ENCODE measurements around the gene DPYD. TPM values are rescaled to one million over a fixed set of nuclear protein-coding genes. Genes with fewer than 3 reads are reported as not detected.

DPYD gene
- total and polyA plus RNA-seq, 9 donors: 17.2 to 45.9 (median 38.7) TPM

- no peaks in the 10 kb centered on the region for H3K4me1 ChIP-seq (ENCODE audit: insufficient read depth)
- no peaks in the 10 kb centered on the region for H3K27me3 ChIP-seq
- no peak overlapping the region for H3K4me3 ChIP-seq
- no peak for DNase-seq
- intact Hi-C loops (cut with DNase I): no loop called here
- H3K9me3 ChIP-seq: no peaks in the 10 kb centered on the region
- TF ChIP-seq EP300 (IDR thresholded peaks at IDR 0.05): no peak
- no peak for TF ChIP-seq CTCF (IDR thresholded peaks at IDR 0.05)
- TF ChIP-seq POLR2A (IDR thresholded peaks at IDR 0.05): no peak
- H3K27ac ChIP-seq: no peak overlapping the region
- 93 to 97% (median 96%) methylated on average over 1 of the region's 1 CpG for WGBS, 3 donors
- no peaks in the 10 kb centered on the region for H3K36me3 ChIP-seq
These were observed 106.7 kb downstream of the DPYD start for GRCh38 chr1:97814121-97814520.

- no peaks in the 10 kb centered on the region for H3K4me1 ChIP-seq (ENCODE audit: insufficient read depth)
- DNase-seq: no peak
- H3K36me3 ChIP-seq: no peaks in the 10 kb centered on the region
- H3K4me3 ChIP-seq: no peak overlapping the region
- no peaks in the 10 kb centered on the region for H3K9me3 ChIP-seq
- TF ChIP-seq CTCF (IDR thresholded peaks at IDR 0.05): no peak
- no peak for TF ChIP-seq EP300 (IDR thresholded peaks at IDR 0.05)
- TF ChIP-seq POLR2A (IDR thresholded peaks at IDR 0.05): no peak
- no peaks in the 10 kb centered on the region for H3K27me3 ChIP-seq
- no peak overlapping the region for H3K27ac ChIP-seq
- intact Hi-C loops (cut with DNase I): no loop called here
These were observed 108.8 kb downstream of the DPYD start for GRCh38 chr1:97812076-97812475.

- Histone ChIP-seq H3K36me3 (no peaks in the 10 kb centered on the region), H3K4me1 (ENCODE audit: insufficient read depth) (no peaks in the 10 kb centered on the region), H3K27me3 (no peaks in the 10 kb centered on the region), H3K9me3 (no peaks in the 10 kb centered on the region), H3K27ac (no peak overlapping the region), H3K4me3 (no peak overlapping the region)
- DNase-seq: no peak
- intact Hi-C loops (cut with DNase I): no loop called here
- WGBS, 3 donors: 54 to 69% (median 65%) methylated on average over 1 of the region's 1 CpG
- no peak for TF ChIP-seq EP300 (IDR thresholded peaks at IDR 0.05)
- no peak for TF ChIP-seq CTCF (IDR thresholded peaks at IDR 0.05)
- TF ChIP-seq POLR2A (IDR thresholded peaks at IDR 0.05): no peak
These were observed 113.8 kb downstream of the DPYD start for GRCh38 chr1:97806996-97807520.

- TF ChIP-seq POLR2A (IDR thresholded peaks at IDR 0.05) (no peak), EP300 (IDR thresholded peaks at IDR 0.05) (no peak)
- H3K36me3 ChIP-seq: no peaks in the 10 kb centered on the region
- H3K4me1 ChIP-seq (ENCODE audit: insufficient read depth): no peaks in the 10 kb centered on the region
- no peak overlapping the region for H3K27ac ChIP-seq
- H3K27me3 ChIP-seq: no peaks in the 10 kb centered on the region
- no peaks in the 10 kb centered on the region for H3K9me3 ChIP-seq
- WGBS, 3 donors: 0% methylated on average over 1 of the region's 1 CpG
- no peak overlapping the region for H3K4me3 ChIP-seq
- no peak for DNase-seq
- intact Hi-C loops (cut with DNase I): no loop called here
These were observed 114.5 kb downstream of the DPYD start for GRCh38 chr1:97806326-97806725.

GRCh38 chr1:97805093-97805492 is 115.7 kb downstream of the DPYD start:
- H3K36me3 ChIP-seq: no peaks in the 10 kb centered on the region
- intact Hi-C loops (cut with DNase I): no loop called here
- H3K27ac ChIP-seq: no peak overlapping the region
- no peak overlapping the region for H3K4me3 ChIP-seq
- DNase-seq: no peak
- H3K4me1 ChIP-seq (ENCODE audit: insufficient read depth): no peaks in the 10 kb centered on the region
- H3K9me3 ChIP-seq: no peaks in the 10 kb centered on the region
- H3K27me3 ChIP-seq: no peaks in the 10 kb centered on the region
- TF ChIP-seq CTCF (IDR thresholded peaks at IDR 0.05): no peak
- no peak for TF ChIP-seq POLR2A (IDR thresholded peaks at IDR 0.05)
- TF ChIP-seq EP300 (IDR thresholded peaks at IDR 0.05): no peak
- 95 to 99% (median 97%) methylated on average over 2 of the region's 2 CpGs for WGBS, 3 donors

Measured in ovary (tissue), 9 donors.